NCI-H2227 treated with DMSO at 0.1 percent for 48 hours (cell line): ENCODE data around the gene TNFRSF1A.
"Not testable (repeated sequence)": the region's sequence is repeated elsewhere in the genome, so short reads cannot be mapped to it uniquely, and the experiment has no call there.

ENCODE experiments used
- DNase-seq: peaks from one replicate; lab custom pipeline; 2025; lab: John Stamatoyannopoulos, UW

TNFRSF1A gene

DNA sequence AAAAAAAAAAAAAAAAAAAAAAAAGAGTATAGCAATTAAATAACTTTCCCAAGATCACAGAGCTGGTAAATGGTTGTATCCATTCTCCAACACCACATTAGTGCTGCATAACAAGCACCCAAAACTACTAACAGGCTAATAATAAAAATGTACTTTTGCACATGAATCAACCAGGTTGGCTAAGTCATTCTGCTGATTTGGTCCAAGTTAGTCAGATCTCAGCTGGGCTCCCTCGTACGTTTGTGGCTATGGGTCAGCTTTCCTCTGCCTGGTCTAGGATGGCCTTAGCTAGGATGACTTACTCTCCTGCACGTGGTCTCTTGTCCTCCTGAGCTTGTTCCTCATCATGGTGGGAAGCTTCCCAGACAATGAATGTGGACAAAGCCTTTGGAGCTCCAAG is 39.3 kb downstream of the TNFRSF1A start:
- no peak for DNase-seq

DNA sequence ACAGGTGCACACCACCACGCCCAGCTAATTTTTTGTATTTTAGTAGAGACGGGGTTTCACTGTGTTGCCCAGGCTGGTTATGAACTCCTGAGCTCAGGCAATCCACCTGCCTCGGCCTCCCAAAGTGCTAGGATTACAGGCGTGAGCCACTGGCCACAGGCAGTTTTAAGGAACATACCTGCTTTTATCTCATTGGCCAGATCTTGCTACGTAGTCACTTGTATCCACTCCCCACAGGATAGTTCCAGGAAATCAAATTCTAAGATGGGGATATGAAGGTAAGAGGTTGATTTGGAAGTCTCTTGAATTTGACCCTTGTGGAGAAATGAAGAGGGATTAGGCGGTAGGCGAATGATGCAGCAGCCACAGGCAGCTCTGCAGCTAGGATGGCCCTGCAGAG is 40.2 kb downstream of the TNFRSF1A start:
- no peak for DNase-seq

DNA sequence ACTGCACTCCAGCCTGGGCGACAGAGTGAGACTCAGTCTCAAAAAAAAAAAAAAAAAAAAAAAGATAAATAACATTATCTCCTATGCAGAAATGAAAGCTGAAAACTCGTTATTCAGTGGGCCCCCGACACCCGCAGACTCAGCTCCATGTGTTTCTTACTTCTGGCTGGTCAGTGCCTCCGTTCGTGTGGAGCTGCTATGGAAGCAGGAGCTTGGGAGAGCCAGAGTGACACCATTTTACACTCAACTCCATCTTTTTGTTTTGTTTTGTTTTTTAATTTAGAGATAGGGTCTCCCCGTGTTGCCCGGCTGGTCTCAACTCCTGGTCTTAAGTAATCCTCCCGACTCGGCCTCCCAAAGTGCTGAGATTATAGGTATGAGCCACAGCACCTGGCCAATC is 44.7 kb downstream of the TNFRSF1A start:
- no peak for DNase-seq

GRCh38 chr12:6295094-6295811 is 46.6 kb downstream of the TNFRSF1A start:
- no peak for DNase-seq

- no peak for DNase-seq
Observed at GRCh38 chr12:6294156-6295093, 47.5 kb downstream of the TNFRSF1A start.

DNA sequence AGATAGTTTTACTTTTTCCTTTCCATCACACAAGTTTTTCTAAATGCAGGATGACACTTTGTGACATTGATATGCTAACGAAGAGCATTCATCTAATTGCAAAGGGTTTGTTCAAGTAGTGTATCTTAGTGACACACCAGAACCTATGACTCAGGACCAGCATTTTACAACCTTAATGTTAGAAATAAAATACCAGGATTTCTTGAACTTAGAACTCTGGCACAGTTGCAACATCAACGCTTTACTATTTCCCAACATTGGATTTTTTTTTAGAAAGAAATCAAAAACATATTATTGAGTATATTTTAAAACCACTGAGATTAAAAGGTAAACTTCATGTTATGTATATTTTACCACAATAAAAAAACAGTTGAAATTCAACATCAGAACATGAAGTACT is 49.3 kb downstream of the TNFRSF1A start:
- DNase-seq = no peak

- not testable (repeated sequence) for DNase-seq
Observed at GRCh38 chr12:6289906-6290305, 52.0 kb downstream of the TNFRSF1A start.

DNA sequence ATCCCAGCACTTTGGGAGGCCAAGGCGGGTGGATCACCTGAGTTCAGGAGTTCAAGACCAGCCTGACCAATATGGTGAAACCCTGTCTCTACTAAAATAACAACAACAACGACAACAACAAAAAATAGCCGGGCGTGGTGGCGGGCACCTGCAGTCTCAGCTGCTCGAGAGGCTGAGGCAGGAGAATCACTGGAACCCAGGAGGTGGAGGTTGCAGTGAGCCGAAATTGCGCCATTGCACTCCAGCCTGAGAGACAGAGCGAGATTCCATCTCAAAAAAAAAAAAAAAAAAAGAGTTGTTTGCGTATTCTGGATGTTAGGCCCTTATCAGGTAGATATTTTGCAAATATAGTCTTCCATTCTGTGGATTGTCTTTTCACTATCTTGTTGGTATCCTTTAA is 52.8 kb downstream of the TNFRSF1A start:
- DNase-seq = not testable (repeated sequence)

- no peak for DNase-seq
Observed at GRCh38 chr12:6288235-6288634, 53.6 kb downstream of the TNFRSF1A start.

DNA sequence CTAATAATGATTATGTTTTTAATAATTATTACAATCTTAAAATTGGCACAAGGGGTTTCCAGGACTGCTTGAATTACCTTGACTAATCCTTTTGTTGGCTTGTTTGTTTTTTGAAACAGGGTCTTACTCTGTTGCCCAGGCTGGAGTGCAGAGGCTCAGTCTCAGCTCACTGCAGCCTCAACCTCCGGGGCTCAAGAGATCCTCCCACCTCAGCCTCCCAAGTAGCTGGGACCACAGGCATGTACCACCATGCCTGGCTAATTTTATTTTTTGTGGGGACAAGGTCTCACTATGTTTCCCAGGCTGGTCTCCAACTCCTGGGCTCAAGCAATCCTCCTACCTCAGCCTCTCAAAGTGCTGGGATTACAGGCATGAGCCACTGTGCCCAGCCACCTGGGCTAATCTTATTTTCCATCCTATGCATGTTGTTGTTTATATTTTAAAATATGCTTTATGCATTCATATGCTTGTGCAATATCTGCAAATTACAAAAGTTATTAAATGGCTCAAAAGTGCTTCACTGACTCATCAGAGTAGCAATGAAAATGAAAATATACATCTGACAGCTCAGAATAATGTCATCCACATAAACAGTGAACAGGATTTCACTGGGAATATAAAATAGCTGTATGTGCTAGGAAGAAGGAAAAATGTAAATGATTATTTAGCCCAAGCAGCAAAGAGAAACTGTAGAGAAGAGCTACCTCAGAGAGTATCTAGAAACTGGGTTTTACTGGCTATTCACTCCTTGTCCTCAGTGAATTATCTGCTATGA is 56.2 kb downstream of the TNFRSF1A start:
- no peak for DNase-seq

GRCh38 chr12:6285063-6285477 is 56.8 kb downstream of the TNFRSF1A start:
- DNase-seq = peak; percentile 58

- DNase-seq = no peak
Observed at GRCh38 chr12:6284273-6284672, 57.6 kb downstream of the TNFRSF1A start.

DNA sequence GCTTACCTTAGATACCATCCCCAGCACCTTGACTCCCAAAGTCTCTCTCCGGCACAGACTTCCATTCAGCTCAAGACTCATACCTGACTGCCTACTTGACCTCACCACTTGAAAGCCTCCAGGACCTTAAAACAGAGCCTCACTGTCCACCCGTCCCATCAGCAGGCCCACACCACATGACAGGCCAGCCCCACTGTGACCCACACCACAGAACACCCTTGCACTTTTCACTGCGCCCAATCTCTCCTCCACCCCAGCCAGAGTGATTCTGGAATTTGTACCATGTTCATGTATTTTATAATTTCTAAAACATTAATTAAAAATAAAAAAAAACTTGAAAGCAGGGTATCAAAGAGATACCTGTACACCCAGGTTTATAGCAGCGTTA is 59.4 kb downstream of the TNFRSF1A start:
- no peak for DNase-seq

DNA sequence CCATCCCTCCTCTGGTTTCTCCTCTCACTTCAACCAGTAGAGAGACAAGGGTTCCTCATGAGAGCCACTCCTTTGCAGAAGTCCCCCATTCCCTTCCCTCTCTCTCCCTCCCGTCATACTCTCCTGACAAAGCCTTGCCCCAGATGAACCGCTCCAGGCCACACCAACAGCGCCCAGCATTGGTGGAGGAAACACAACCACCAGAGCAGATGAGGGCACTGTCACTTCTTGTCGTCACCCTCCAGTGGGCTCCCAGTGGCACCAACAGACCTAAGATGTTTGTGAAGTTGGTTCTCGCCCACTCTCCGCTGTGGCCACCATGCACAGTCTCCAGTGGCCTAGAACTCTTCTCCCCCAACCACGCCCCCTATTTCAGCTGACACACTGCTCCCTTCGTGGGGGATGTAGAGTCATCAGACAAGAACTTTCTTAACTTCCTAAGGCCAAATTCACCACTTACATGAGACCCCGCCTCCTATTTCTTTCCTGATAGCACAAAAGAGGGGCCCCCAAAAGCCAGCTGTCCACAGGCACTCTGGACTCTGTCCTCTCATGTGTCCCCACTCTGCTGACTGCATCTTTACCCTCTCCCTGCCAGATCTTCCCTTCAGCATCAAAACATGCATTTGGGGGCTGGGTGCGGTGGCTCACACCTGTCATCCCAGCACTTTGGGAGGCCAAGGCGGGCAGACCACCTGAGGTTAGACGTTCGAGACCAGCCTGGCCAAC is 60.6 kb downstream of the TNFRSF1A start:
- no peak for DNase-seq

GRCh38 chr12:6280672-6281071 is 61.2 kb downstream of the TNFRSF1A start:
- DNase-seq = no peak

GRCh38 chr12:6280053-6280469 is 61.8 kb downstream of the TNFRSF1A start:
- no peak for DNase-seq

GRCh38 chr12:6279631-6280030 is 62.2 kb downstream of the TNFRSF1A start:
- DNase-seq = no peak

GRCh38 chr12:6279256-6279628 is 62.6 kb downstream of the TNFRSF1A start:
- DNase-seq = no peak
